Posterior vena cava (tissue), 2 donors: ENCODE data around the gene TCTN3. TPM values are rescaled to one million over a fixed set of nuclear protein-coding genes. Genes with fewer than 3 reads are reported as not detected.
"Not testable (repeated sequence)": the region's sequence is repeated elsewhere in the genome, so short reads cannot be mapped to it uniquely, and the experiment has no call there.

Experiments used
- DNase-seq: peaks from one replicate; pipeline ENCODE4 v3.0.0-alpha.2; 2020; ENCODE audit warnings: low spot score
- intact Hi-C, 2 donors: fragments of 100-400 bp; cut with DNase I; formaldehyde crosslinking; loops; one replicate each; pipeline versions ENCODE4 v1.14.1 to v1.14.2; 2022 to 2023
- long read RNA-seq, 2 donors: library from polyadenylated mRNA; unstranded; transcript quantifications; one replicate each; pipeline ENCODE4 v2.0.0, GENCODE V29; 2020 to 2021
- total RNA-seq, 2 donors: library from RNA; stranded (reverse); fragmentation: NEBNext Ultra II Directional; extraction: Animal tissue kit (Norgen Biotek cat#: 25700); gene quantifications; one replicate each; pipeline ENCODE4 v1.2.1, GENCODE V29; 2021
- donor health status: DM: yes; HTN: yes; CAD: no.
- donor health status: DM: yes; HTN: yes; CAD: no.

The TCTN3 gene
- 10 to 100 TPM; 25.4 to 26.9 TPM for total RNA-seq
- long read RNA-seq, donor 1, transcript TCTN3-207 (14 exons, 2,739 nt) = major isoform, 16 of 22 reads
- long read RNA-seq, donor 1, partial matches to known transcripts = 2 of 22 reads
- long read RNA-seq, donor 1, other reads (novel, unspliced or antisense) = 2 of 22 reads
- long read RNA-seq, donor 2, transcript TCTN3-207 (14 exons, 2,739 nt) = major isoform, 19 of 28 reads
- long read RNA-seq, donor 2, partial matches to known transcripts = 4 of 28 reads
- long read RNA-seq, donor 2, other reads (novel, unspliced or antisense) = 5 of 28 reads

- peak; percentile 98 for DNase-seq
- intact Hi-C loops = loop anchor here (5.0 to 10.0 kb wide), 2 partner anchors 148 to 171 kb away; no protein-coding TSS in a partner anchor
These were observed at the start of gene TCTN3 for GRCh38 chr10:95693668-95694534. Gene TCTN3 (minus strand): TSS chr10:95693927. CDS start chr10:95693899, 28 bp downstream.

- intact Hi-C loops = no loop called here
- DNase-seq = no peak
These were observed 49.3 kb upstream of the TCTN3 start for GRCh38 chr10:95742962-95743535.

GRCh38 chr10:95742485-95742884 lies 48.8 kb upstream of the TCTN3 start:
- intact Hi-C loops = no loop called here

GRCh38 chr10:95741807-95742467 lies 48.2 kb upstream of the TCTN3 start:
- DNase-seq = no peak
- intact Hi-C loops = no loop called here

More at GRCh38 chr10:95742485-95742884, 48.8 kb upstream of the TCTN3 start:
- DNase-seq = no peak

- DNase-seq = no peak
- intact Hi-C loops = no loop called here
These were observed 45.3 kb upstream of the TCTN3 start for GRCh38 chr10:95739056-95739455.

- intact Hi-C loops, DNase-seq: not testable (repeated sequence)
These were observed 39.2 kb upstream of the TCTN3 start for GRCh38 chr10:95732907-95733306.

- DNase-seq = no peak
- intact Hi-C loops = no loop called here
These were observed 36.5 kb upstream of the TCTN3 start for GRCh38 chr10:95730233-95730632.

GRCh38 chr10:95729323-95730055 lies 35.8 kb upstream of the TCTN3 start:
- no peak for DNase-seq
- intact Hi-C loops = loop anchor here in 1 of 2 donors (5.0 kb wide), 1 partner anchor 377 kb away; no protein-coding TSS in a partner anchor

- DNase-seq = no peak
- intact Hi-C loops = loop anchor here in 1 of 2 donors (5.0 kb wide), 1 partner anchor 376 kb away; no protein-coding TSS in a partner anchor
These were observed 34.8 kb upstream of the TCTN3 start for GRCh38 chr10:95728526-95728925.

- intact Hi-C loops, DNase-seq: not testable (repeated sequence)
These were observed 28.8 kb upstream of the TCTN3 start for GRCh38 chr10:95722496-95722895.

- DNase-seq, intact Hi-C loops: not testable (repeated sequence)
These were observed 27.0 kb upstream of the TCTN3 start for GRCh38 chr10:95720745-95721144.

GRCh38 chr10:95716866-95717265 lies 23.1 kb upstream of the TCTN3 start:
- no peak for DNase-seq
- intact Hi-C loops = no loop called here

- DNase-seq = no peak
- intact Hi-C loops = no loop called here
These were observed 22.7 kb upstream of the TCTN3 start for GRCh38 chr10:95716466-95716865.

GRCh38 chr10:95711492-95711891 lies 17.8 kb upstream of the TCTN3 start:
- intact Hi-C loops = no loop called here
- DNase-seq = no peak

- intact Hi-C loops = no loop called here
- DNase-seq = peak; percentile 70
These were observed 13.3 kb upstream of the TCTN3 start for GRCh38 chr10:95706990-95707389.

GRCh38 chr10:95706573-95706972 lies 12.8 kb upstream of the TCTN3 start:
- no peak for DNase-seq
- intact Hi-C loops = no loop called here

GRCh38 chr10:95698415-95698814 lies 4.7 kb upstream of the TCTN3 start:
- intact Hi-C loops = loop anchor here in 1 of 2 donors (10.0 kb wide), 1 partner anchor 166 kb away; no protein-coding TSS in a partner anchor
- DNase-seq = no peak

- DNase-seq = no peak
- intact Hi-C loops = loop anchor here in 1 of 2 donors (10.0 kb wide), 1 partner anchor 167 kb away; no protein-coding TSS in a partner anchor
These were observed 3.7 kb upstream of the TCTN3 start for GRCh38 chr10:95697429-95697828.
